Erythroblast (primary cell): ENCODE results near the gene OR2D2.

Experiments
- GATA1 ChIP-seq: IDR thresholded peaks from 2 replicates; pipeline ENCODE4 v1.6.1; 2011; ENCODE audit warnings: low read depth, mild to moderate bottlenecking, control low read depth, low read length, moderate library complexity
- POLR2A ChIP-seq: IDR thresholded peaks from 2 replicates; pipeline ENCODE4 v1.6.1; 2011; ENCODE audit warnings: mild to moderate bottlenecking, low read length

GRCh38 chr11:6841694-6842093 lies 50.6 kb downstream of the OR2D2 start:
- TF ChIP-seq POLR2A (no peak), GATA1 (no peak)
